ENCODE results near the gene BMPR1B. TPM values are rescaled to one million over a fixed set of nuclear protein-coding genes. Genes with fewer than 3 reads are reported as not detected.

BMPR1B gene
- total and polyA plus RNA-seq, 2 of the 4 experiments (the other 2 are of a cell fraction), result 0.24 to 0.90 TPM

- Histone ChIP-seq H2BK120ac (ENCODE audit: low read depth, low read length) (no peak overlapping the region), H3K27me3 (ENCODE audit: control insufficient read depth, insufficient read depth, low read length) (no peaks in the 10 kb centered on the region; the same call in 1 of the 2 replicates), H3K9me3 (ENCODE audit: control insufficient read depth, insufficient read depth, low read length) (no peaks in the 10 kb centered on the region), H4K5ac (ENCODE audit: low read depth, low read length) (no peak overlapping the region), H4K8ac (ENCODE audit: low read depth in 2 of 2, low read length in 2 of 2) (no peak overlapping the region), H3K27ac (ENCODE audit: insufficient read depth, low read length) (no peak overlapping the region), H3K9me1 (ENCODE audit: insufficient read depth, low read length) (no peaks in the 10 kb centered on the region), H2BK5ac (ENCODE audit: low read depth, low read length, poor library complexity, severe bottlenecking) (no peak overlapping the region), H4K20me1 (ENCODE audit: insufficient read depth, low read length) (no peaks in the 10 kb centered on the region), H2AFZ (replicated peaks; ENCODE audit: low read length, poor library complexity) (no peak overlapping the region), H3K18ac (ENCODE audit: low read depth, low read length) (no peak overlapping the region), H3K4me1 (ENCODE audit: control insufficient read depth, insufficient read depth, low read length) (no peaks in the 10 kb centered on the region), H3K79me1 (ENCODE audit: low read depth in 1 of 2, low read length in 2 of 2) (no peaks in the 10 kb centered on the region), H2AK5ac (ENCODE audit: low read depth, low read length) (no peak overlapping the region), H3K4me3 (ENCODE audit: insufficient read depth, low read depth, low read length) (no peak overlapping the region), H3K4ac (ENCODE audit: low read depth, low read length) (no peak overlapping the region), H2BK20ac (ENCODE audit: low read depth, low read length) (no peak overlapping the region), H2BK15ac (ENCODE audit: low read depth, low read length) (no peak overlapping the region), H4K91ac (ENCODE audit: insufficient read depth, low read depth, low read length) (no peak overlapping the region), H3K56ac (ENCODE audit: extremely low read depth, insufficient read depth, low read length) (no peak overlapping the region), H3K4me2 (ENCODE audit: low read depth, low read length) (no peak overlapping the region), H2AK9ac (replicated peaks; ENCODE audit: low read depth, low read length, poor library complexity) (no peak overlapping the region), H3K9ac (ENCODE audit: low read depth, low read length) (no peak overlapping the region), H3K14ac (replicated peaks; ENCODE audit: low read depth, low read length) (no peak overlapping the region), H3K23ac (ENCODE audit: low read depth, low read length) (no peak overlapping the region), H3K36me3 (ENCODE audit: control insufficient read depth, insufficient read depth, low read length) (no peaks in the 10 kb centered on the region)
- WGBS, 2 experiments (ENCODE audit: extremely low coverage in 2 of 2, insufficient read length in 1 of 2), result no CpG with 5 or more reads among the region's 3 CpGs
- DNase-seq (no peak), ATAC-seq (ENCODE audit: low read depth) (no peak)
- no TSS peak for BruUV-seq (replicated peaks)
- dilution Hi-C loops (cut with HindIII; ENCODE audit: low sequenced_read_pairs, unreplicated experiment), result no loop called here
- ChIA-PET POLR2A (ENCODE audit: unreplicated experiment) (no interaction called here), CTCF (no interaction called here)
- in situ Hi-C loops (cut with MboI; ENCODE audit: low sequenced_read_pairs), result no loop called here
- no peak for TF ChIP-seq FOS (IDR thresholded peaks at IDR 0.05; ENCODE audit: low read depth, low read length)
- no peak for TF ChIP-seq MAFK (IDR thresholded peaks at IDR 0.05; ENCODE audit: low read depth, low read length)
- 0 out of 2 replicates have a peak, but pooled peaks have one; percentile 16 for TF ChIP-seq CTCF (conservative IDR thresholded peaks at IDR 0.05; ENCODE audit: low read depth, low read length)
- intact Hi-C loops (cut with micrococcal nuclease), result no loop called here
Observed at GRCh38 chr4:94746746-94747145, 11.0 kb upstream of the BMPR1B start.

All from IMR-90 (cell line).